GM21447 (cell line): ENCODE data around the gene ASAP3.
"Not testable (repeated sequence)": the region's sequence is repeated elsewhere in the genome, so short reads cannot be mapped to it uniquely, and the experiment has no call there.

Experiments used
- ATAC-seq: cut with Tn5 transposase; IDR thresholded peaks from one replicate; pipeline ENCODE4 v1.9.1; 2021; ENCODE audit not compliant: unreplicated experiment

The ASAP3 gene

DNA sequence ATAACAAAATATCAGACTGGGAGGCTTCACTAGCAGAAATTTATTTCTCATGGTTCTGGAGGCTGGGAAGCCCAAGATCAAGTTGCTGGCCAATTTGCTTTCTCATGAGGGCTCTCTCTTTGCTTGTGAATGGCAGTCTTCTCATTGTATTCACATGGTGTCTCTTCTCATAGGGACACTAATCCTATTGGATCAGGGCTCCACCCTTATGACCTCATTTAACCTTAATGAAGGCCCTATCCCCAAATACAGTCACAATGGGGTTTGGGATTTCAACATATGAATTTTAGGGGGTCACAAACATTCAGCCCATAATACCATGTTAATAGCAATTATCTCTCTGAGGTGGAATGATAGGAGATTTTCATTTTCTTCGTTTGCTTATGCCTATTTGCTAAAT, 84.8 kb downstream of the ASAP3 start:
- no peak for ATAC-seq

DNA sequence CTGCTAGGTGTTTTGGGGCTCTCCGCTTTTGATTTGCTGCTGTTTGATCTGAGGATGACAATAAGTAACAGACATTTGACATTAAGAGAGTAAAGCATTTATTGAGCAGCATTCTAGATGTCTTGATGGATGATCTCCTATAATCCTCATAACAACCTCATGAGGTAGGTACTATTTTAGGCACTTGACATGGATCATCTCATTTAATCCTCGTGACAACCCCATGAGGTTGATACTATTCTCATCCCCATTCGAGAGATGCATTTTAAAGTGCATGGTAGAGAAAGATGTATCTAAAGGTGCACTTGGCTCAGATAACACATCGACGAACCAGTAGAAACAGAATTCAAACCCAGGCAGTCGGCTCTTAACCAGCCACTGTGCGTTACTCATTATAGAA, 86.1 kb downstream of the ASAP3 start:
- no peak for ATAC-seq

DNA sequence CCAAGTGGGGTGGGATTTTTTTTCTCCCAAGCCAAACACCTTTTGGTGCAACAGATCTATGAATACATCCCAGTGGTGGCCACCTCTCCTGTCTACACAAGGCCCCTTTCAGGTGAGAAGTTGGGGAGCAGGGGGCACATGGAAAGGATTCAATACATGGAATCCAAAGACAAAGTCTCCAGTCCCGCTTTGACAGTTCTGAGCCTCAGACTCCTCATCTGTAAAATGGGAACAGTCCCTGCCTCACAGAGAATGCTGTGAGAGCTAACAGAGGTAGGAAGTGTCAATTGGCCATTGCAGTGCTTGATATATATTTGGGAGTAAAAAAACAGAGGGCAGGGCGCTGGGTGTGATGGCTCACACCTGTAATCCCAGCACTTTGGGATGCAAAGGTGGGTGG, 87.6 kb downstream of the ASAP3 start:
- ATAC-seq: no peak

DNA sequence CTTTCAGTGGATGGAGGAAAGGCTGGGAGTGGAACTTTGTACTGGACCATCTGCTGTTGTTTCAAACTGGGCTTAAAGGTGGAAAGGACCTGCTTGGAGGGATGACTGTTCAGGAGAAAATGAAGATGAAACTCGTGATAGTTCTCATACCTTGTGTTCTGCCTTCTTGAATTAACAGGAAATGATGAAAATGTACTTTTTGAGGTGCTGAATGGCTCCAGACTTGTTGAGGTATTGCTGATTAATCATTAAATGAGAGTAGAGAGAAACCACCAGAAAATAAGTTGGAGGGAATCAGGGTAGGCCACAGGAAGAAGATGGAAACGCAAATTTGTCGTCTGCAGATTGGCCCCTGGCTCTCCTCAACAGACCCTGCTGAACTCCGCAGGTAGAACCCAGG, 88.1 kb downstream of the ASAP3 start:
- ATAC-seq: no peak

DNA sequence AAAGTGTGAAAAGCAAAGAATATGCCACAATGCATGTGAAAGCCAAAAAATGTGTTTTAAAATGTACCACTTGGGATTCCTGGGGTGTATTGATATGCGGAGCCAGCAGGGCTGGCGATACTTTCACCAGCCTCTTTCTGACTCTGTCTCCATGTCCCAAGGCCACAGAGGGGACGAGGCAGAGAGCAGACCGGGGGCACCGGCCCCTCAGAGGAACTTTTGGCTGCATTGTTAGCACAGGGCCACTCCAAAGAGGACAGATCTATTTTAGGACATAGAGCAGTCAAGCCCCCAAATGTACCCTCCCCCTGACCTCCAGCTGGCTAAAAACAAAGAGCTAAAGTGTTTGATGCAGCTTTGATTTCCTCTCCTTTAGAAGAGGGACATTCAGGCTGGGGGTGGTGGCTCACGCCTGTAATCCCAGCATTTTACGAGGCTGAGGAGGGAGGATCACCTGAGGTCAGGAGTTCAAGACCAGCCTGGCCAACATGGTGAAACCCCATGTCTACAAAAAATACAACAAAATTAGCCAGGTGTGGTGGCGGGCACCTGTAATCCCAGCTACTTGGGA, 88.7 kb downstream of the ASAP3 start:
- ATAC-seq: no peak

DNA sequence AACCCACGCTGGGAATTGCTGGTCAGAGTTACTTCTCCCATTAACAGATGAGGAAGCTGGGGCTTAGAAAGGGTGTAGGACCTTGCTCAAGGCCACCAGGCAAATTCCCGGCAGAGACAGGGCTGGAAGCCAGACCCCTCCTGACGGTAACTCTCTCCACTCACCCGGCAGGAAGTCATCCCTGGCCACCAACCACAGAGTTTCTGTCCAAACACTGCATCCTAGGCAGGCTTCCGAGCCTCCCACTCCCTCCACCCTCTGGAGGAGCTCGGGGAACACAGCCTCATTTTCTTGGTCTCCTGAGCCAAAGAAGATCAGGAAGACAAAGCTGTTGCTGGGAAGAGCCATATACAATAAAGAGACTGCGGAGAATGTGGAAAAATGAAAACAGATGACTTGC, 89.3 kb downstream of the ASAP3 start:
- ATAC-seq: no peak

DNA sequence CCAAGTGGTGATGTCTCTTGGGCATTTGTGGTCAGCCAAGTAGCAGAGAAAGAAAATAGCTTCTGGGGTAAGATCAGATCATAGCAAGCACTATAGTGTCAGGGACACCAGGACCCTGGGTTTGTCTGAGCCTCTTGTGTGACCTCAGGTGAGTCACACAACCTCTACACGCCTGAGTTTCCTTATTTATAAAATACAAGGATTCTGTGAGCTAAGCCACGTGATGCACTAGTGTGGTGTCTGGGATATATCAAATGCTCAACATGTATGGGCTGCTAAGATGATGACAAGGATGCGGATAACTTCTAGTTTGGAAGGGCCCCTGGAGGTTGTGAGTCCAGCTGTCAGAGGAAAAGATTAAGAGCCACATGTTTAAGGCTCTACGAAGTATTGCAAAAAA, 89.8 kb downstream of the ASAP3 start:
- no peak for ATAC-seq

DNA sequence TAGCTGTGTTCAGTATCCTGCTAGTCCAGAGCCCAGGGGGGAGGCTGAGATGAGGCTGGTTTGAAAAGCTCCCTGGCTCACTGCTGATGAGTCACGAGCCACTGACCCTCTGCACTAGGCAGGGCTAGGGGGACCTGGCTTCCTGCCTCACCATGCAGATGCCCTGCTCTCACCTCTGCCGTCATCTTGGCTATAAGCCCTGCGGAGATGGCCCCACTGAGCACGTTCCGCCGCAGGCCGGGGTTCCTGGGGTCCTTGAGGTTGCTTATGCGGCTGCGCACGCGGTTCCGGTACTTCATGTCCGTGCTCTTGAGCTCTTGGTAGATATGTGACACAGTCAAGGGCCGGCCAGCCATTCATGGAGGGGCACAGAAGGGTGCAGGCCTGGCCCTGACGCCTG, 90.3 kb downstream of the ASAP3 start:
- ATAC-seq: no peak

DNA sequence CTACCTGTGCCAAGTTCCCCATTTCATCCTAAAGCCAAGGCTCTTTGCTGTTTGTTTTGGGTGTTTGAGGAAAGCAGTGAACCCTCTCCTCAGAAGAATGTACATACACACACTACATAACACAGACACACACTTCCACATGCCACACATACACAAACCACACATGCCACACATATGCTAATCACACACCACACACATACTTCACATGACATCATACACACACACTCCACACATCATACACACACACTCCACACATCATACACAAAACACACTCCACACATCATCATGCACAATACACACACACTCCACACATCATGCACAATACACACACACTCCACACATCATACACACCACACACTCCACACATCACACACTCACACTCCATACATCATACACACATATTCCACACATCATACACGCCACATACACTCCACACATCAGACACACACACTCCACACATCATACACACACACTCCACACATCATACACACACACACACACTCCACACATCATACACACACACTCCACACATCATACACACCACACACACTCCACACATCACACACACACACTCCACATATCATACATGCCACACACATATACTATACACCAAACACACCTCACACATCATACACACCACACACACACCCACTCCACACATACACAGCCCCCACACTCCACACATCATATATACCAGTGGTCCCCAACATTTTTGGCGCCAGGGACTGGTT, 91.7 kb downstream of the ASAP3 start:
- ATAC-seq: no peak

DNA sequence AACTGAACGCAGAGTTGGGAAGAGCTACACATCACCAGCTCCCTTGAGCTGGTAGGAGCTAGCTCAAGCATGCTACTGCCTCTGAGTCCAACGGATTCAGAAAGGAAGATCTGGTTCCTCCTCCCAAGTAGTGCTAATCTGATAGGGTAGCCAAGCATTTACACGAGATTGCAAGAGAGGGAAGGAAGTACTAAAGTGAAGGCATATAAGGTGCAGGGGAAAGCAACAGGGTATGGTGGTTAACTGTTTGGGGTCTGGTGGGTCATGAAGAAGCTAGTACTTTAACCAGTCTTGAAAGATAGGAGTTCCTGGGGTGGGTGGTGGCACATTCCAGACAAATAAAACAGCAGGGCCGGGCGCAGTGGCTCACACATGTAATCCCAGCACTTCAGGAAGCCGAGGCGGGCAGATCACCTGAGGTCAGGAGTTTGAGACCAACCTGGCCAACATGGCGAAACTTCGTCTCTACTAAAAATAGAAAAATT, 94.1 kb downstream of the ASAP3 start:
- no peak for ATAC-seq

DNA sequence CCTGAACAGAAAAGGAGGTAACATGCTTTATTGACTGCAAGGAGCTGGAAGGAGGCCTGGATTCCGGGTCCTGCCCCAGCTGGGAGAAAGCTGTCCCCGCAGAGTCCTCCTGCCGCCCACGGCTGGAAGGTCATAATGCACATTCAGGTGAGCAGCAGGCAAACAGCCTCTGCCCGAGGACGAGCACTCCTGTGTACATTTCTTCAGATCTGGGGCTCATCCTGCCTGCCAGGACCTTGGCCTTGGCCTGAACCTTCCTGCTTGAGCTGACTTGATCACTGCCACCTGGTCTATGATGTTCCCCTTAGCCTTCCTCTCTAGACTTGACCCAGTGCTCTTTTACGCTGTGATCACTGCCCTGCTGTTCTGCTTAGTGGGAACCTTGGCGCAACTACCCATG, 96.5 kb downstream of the ASAP3 start:
- ATAC-seq: no peak

DNA sequence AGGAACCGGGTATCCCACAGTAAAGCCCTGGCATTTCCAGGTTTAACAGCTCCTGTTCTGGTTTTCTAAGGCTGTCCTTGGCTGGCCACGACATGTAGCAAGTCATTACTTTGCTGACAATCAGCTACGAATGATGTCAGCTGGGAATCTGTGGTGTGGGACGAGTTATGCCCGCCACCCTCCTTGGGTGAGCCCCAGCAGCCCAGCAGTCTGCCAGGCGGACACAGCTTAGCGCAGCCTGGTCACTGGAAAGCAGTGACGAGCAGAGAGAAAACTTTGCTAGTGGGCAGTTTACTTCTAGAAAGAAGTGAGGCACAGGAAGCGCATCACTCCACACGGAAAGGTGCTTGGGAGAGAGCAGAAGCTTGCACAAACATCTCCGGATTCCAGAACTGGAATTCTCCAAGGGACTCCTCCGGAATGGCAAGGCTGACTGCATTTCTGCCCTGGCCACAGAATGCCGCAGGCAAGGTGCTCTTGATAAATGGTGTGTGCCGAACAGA, 98.8 kb downstream of the ASAP3 start:
- ATAC-seq: no peak

DNA sequence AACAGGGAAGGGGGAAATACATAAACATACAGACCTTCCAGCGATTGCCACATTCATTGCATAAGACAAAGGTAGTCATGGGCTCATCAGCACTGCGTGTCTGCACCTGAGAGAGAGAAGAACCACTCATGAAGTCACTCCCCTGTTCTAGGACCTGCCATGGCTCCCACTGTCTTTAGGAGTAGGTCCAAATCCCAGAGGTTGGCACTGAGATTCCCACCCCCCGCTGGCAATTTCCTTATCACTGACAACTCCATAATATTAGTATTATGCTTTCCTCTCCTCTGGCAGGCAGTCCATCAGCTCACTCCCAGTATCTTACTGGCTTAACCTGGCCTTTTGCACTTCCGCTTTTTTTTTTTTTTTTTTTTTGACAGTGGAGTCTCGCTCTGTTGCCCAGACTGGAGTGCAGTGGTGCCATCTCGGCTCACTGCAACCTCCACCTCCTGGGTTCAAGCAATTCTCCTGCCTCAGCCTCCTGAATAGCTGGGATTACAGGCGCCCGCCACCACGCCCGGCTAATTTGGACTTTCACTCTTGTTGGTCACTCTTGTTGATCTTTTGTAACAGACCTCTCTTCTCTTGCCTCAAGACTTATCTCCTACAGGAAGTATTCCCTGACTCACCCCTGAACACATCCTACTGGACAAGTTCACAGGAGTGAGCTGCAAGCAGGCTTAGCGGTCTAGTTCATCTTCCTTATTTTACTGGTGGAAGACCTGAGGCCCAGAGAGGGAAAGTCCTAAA, 99.5 kb downstream of the ASAP3 start:
- no peak for ATAC-seq

DNA sequence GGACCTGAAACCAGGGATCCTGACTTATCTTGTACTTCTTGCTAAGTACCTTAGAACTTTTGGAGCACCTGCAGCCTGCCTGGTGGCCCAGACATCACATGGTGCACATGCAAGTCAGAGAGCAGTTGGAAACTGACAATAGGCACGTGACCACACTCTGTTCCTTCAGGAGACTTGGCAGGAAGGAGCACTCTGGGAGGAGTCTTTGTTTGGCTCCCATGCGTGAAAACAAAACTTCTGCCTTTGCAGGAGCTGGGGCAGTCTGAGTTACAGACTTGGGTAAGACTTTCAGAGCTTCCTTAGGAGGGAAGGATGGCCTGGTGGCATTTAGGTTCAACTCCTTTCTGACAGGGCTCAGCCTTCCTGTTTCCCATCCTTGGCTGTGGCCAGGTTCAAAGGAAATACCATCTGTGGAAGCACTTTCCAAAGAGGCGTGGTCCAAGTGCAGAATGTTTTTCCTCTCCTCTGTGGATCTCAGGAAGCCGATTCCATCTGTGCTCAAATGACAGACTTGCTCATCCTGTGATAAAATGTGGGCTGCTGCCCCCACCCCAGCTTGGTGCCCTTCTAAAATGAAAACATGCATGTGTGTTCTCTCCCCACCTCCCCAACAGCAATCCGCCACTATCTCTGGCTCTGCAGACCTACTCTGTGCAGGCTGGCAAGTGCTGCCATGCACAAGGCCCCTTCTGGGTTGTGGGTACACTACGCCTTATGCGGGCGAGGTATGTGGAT, 100.2 kb downstream of the ASAP3 start:
- ATAC-seq: no peak

DNA sequence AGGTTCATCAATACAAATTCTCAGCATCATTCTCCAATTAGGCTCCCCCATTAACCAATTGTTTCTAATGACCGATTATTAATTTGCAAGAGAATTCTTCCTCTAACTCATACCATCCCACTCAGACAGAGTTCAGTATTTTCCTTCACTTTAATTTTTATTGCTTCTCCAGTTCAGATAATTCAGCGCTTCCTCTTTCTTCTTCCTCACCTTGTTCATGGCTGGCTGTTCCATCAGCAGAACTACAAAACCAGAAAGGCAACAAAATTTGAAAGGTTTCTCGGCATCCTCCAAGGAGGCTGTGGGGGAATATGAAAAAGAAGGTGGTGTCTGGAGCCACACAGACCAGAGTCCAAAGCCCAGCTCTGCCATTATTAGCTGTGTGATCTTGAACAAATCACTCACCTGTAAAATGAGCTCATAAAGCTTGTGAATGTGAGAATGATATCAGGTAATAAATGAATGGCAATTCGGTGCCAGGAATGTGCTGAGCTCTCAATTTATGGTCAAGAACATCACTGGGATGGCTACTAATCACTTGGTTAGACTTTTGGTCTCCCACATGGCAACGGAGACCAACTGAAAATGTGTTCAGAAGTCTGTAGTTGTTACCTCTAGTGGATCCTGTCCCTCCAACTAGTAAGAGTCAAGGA, 102.6 kb downstream of the ASAP3 start:
- no peak for ATAC-seq

DNA sequence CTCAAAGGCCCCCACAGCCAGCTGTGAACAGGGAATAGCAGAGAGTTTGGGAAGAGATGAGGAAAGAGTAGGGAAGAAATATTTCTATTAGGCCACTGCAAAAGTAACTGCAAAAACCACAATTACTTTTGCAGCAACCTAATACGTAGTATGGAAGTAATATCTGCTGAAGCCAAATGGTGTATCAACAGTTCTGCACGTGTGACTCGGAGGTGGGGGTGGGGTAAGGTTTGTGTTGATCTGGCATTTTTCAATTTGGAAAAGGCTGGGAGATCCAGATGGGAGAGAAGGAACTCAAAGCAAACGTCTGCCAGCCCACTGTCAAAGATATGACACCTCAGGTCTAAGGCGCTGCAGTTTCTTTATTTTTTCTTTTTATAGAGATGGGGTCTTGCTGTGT, 103.3 kb downstream of the ASAP3 start:
- ATAC-seq: no peak

DNA sequence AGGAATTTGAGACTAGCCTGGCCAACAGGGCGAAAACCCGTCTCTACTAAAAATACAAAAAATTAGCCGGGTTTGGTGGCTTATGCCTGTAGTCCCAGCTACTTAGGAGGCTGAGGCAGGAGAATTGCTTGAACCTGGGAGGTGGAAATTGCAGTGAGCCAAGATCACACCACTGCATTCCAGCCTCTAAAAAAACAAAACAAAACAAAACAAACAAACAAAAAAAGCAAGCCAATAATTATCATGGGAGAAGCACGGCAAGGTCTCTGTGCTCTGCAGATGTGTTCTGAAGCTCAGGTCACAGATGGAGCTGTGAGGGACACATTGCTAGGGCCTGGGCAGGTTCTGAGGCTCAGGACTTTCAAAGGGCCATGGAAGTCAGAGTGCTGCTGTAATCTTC, 103.7 kb downstream of the ASAP3 start:
- not testable (repeated sequence) for ATAC-seq
